DOHH2 (cell line): Measurements from ENCODE around the gene ANGEL1.

ENCODE experiments used
- H3F3A ChIP-seq: fragments of 200-600 bp; sonication (generic), shearing (Covaris generic); 2 replicates; pipeline ENCODE4 v1.6.0; 2016; ENCODE audit warnings: antibody characterized with exemption, mild to moderate bottlenecking; ENCODE audit not compliant: control insufficient read depth, insufficient read depth
- H3K27ac ChIP-seq: fragments of 200-600 bp; sonication (generic); 2 replicates; pipeline ENCODE4 v1.5.1; 2014; ENCODE audit warnings: low read depth, mild to moderate bottlenecking, low read length, moderate library complexity
- H3K27me3 ChIP-seq: fragments of 200-600 bp; sonication (generic); 2 replicates; pipeline ENCODE4 v1.6.1; 2014; ENCODE audit warnings: mild to moderate bottlenecking, low read length, mixed read lengths; ENCODE audit not compliant: control insufficient read depth
- H3K36me3 ChIP-seq: fragments of 200-600 bp; sonication (generic); 2 replicates; pipeline ENCODE4 v1.6.1; 2014; ENCODE audit warnings: mild to moderate bottlenecking, low read length, moderate library complexity, mixed read lengths; ENCODE audit not compliant: control insufficient read depth
- H3K4me1 ChIP-seq: fragments of 200-600 bp; sonication (generic); 2 replicates; pipeline ENCODE4 v1.6.1; 2014; ENCODE audit warnings: mild to moderate bottlenecking, low read length, mixed read lengths; ENCODE audit not compliant: control insufficient read depth
- H3K4me2 ChIP-seq: fragments of 200-600 bp; sonication (generic); 2 replicates; pipeline ENCODE4 v1.6.0; 2014; ENCODE audit warnings: mild to moderate bottlenecking, low read length, moderate library complexity
- H3K4me3 ChIP-seq: fragments of 200-600 bp; sonication (generic); 2 replicates; pipeline ENCODE4 v1.5.1; 2014; ENCODE audit warnings: mild to moderate bottlenecking, low read length, mixed read lengths
- H3K79me2 ChIP-seq: fragments of 200-600 bp; sonication (generic); 2 replicates; pipeline ENCODE4 v1.6.1; 2014; ENCODE audit warnings: mild to moderate bottlenecking, low read length, mixed read lengths; ENCODE audit not compliant: control insufficient read depth
- H3K9me2 ChIP-seq: fragments of 200-600 bp; sonication (generic); replicated peaks from 2 replicates; pipeline ENCODE4 v1.6.1; 2014; ENCODE audit warnings: mild to moderate bottlenecking, low read length, mixed read lengths; ENCODE audit not compliant: control insufficient read depth
- H3K9me3 ChIP-seq: fragments of 200-600 bp; sonication (generic); 2 replicates; pipeline ENCODE4 v1.6.1; 2014; ENCODE audit warnings: antibody characterized with exemption, low read length, mixed read lengths; ENCODE audit not compliant: control insufficient read depth, insufficient read depth
- H4K20me1 ChIP-seq: fragments of 200-600 bp; sonication (generic); 2 replicates; pipeline ENCODE4 v1.6.0; 2014; ENCODE audit warnings: low read depth, mild to moderate bottlenecking, antibody characterized with exemption, low read length, moderate library complexity; ENCODE audit not compliant: control insufficient read depth, insufficient read depth
- CTCF ChIP-seq: fragments of 200-600 bp; sonication (generic); IDR thresholded peaks from one replicate; pipeline ENCODE4 v1.5.1; 2014; ENCODE audit warnings: antibody characterized with exemption, mild to moderate bottlenecking, low read depth, low read length; ENCODE audit not compliant: poor library complexity, severe bottlenecking
- EZH2phosphoT487 ChIP-seq: fragments of 200-600 bp; sonication (generic); IDR thresholded peaks from 2 replicates; pipeline ENCODE4 v1.6.1; 2017; ENCODE audit warnings: borderline replicate concordance, mild to moderate bottlenecking, antibody characterized with exemption, low read length, moderate library complexity, mixed read lengths

The ANGEL1 gene

GRCh38 chr14:76830556-76830955 lies 17.9 kb upstream of the ANGEL1 start:
- TF ChIP-seq CTCF (no peak), EZH2phosphoT487 (no peak)
- Histone ChIP-seq H3K36me3 (no peaks in the 10 kb centered on the region), H3K27ac (no peak overlapping the region)

GRCh38 chr14:76829650-76830421 lies 17.2 kb upstream of the ANGEL1 start:
- TF ChIP-seq EZH2phosphoT487 (no peak), CTCF (no peak)
- Histone ChIP-seq H3K9me3 (no peaks in the 10 kb centered on the region), H3K9me2 (no peaks in the 10 kb centered on the region), H4K20me1 (no peaks in the 10 kb centered on the region; the same call in 1 of the 2 replicates), H3K4me2 (no peak overlapping the region), H3K36me3 (no peaks in the 10 kb centered on the region), H3K27me3 (peaks cover 28% of the 10 kb centered on the region), H3K79me2 (no peaks in the 10 kb centered on the region), H3F3A (no peaks in the 10 kb centered on the region), H3K4me3 (no peak overlapping the region), H3K4me1 (no peaks in the 10 kb centered on the region), H3K27ac (no peak overlapping the region)

More at GRCh38 chr14:76830556-76830955, 17.9 kb upstream of the ANGEL1 start:
- Histone ChIP-seq H3K9me3 (no peaks in the 10 kb centered on the region), H3K79me2 (no peaks in the 10 kb centered on the region), H3K27me3 (peaks cover 23% of the 10 kb centered on the region), H3K4me3 (no peak overlapping the region), H3K4me2 (no peak overlapping the region), H3K4me1 (no peaks in the 10 kb centered on the region), H3F3A (no peaks in the 10 kb centered on the region), H4K20me1 (no peaks in the 10 kb centered on the region; the same call in 1 of the 2 replicates), H3K9me2 (no peaks in the 10 kb centered on the region)

GRCh38 chr14:76829013-76829365 lies 16.3 kb upstream of the ANGEL1 start:
- Histone ChIP-seq H3K36me3 (no peaks in the 10 kb centered on the region), H3F3A (no peaks in the 10 kb centered on the region), H3K79me2 (no peaks in the 10 kb centered on the region), H4K20me1 (no peaks in the 10 kb centered on the region; the same call in 1 of the 2 replicates), H3K4me1 (no peaks in the 10 kb centered on the region), H3K4me2 (no peak overlapping the region), H3K27me3 (peaks cover 27% of the 10 kb centered on the region), H3K27ac (no peak overlapping the region), H3K4me3 (no peak overlapping the region), H3K9me2 (no peaks in the 10 kb centered on the region), H3K9me3 (no peaks in the 10 kb centered on the region)
- TF ChIP-seq CTCF: no peak
- no peak for TF ChIP-seq EZH2phosphoT487
